HG02840 (cell line): ENCODE results near the gene KAT8.

ENCODE experiments used
- ATAC-seq: cut with Tn5 transposase; IDR thresholded peaks from one replicate; pipeline ENCODE4 v1.9.1; 2021; ENCODE audit warnings: mild to moderate bottlenecking, moderate library complexity, moderate number of reproducible peaks; ENCODE audit not compliant: unreplicated experiment, low FRiP score

Gene KAT8

DNA sequence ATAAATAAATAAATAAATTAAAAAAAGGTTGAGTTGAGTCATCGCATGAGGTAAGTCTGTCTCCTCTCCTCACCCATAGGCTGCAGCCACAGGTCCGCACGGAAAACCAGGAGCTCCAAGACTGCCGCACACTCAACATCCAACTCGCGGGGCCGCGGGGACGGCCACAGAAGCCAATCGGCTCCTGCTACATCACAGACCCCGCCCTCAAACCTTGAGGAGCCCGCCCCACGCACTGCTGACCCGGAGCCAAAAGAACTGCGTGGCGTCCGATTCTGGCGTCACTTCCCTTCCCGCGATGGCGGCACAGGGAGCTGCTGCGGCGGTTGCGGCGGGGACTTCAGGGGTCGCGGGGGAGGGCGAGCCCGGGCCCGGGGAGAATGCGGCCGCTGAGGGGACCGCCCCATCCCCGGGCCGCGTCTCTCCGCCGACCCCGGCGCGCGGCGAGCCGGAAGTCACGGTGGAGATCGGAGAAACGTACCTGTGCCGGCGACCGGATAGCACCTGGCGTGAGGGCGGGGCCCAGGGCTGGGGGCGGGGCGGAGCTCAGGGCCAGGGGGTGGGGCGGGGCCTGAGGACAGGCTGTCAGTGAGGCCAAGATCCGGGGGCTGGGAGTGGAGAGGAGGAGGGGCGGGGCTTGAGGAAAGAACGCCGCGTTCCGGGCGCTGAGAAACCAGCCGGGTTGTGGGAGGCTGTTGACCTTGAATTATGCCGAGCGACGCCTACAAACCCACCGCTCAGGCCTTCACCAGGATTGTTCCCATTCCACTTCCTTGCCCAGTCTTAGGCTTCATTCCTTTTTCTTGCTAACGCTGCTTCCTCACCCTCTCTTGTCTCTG is at the start of gene KAT8:
Gene KAT8, plus strand, starts transcription at position 281 of the 839 bp plus-strand sequence. Its CDS starts 18 bp downstream, at position 299.
- peak; percentile 94 for ATAC-seq

DNA sequence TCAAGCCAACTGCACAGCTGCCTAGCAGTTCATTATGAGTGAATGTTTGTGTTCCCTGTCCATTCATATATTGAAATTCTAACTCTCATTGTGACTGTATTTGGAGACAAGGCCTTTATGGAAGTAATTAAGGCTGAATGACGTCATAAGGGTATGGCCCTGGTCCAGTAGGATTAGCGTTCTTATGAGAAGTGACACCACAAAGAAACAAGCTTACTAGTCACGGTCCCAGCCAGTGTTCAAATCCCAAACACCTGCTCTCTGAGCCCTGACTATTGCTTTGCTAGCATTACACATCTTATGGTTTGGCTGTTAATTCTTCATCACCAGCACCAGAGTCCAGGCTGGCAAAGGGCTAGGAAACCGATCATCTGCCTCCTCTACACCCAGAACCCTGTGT is 45.6 kb upstream of the KAT8 start:
- ATAC-seq = no peak

DNA sequence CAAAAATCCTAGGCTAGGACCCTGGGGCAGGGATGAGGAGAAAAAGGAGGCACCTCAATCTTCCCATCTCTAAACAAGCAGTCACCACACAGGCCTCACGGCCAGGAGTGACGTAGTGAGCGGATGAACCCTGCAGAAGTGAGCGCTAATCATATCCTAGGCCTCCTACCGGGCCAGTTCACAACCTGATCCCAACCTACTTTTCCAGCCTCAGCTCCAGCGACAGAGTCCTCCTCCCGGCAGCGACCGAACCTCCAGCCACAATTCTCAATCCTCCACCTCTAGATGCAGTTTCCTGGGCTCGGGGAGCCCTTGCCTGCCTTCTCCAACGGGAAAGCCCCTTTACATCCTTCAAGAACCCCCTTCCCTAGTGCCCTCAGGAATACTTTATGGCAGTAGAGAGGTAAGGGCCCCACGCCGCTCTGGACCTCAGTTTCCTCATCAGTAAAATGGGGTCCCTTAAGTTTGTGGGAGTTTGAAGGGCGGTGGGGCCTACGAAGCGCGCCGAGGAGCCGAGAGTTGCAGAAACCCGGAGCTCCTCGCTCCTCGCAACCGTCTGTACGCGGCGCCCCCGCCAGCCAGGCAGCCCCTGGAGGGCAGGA is 44.8 kb upstream of the KAT8 start:
- ATAC-seq = no peak

DNA sequence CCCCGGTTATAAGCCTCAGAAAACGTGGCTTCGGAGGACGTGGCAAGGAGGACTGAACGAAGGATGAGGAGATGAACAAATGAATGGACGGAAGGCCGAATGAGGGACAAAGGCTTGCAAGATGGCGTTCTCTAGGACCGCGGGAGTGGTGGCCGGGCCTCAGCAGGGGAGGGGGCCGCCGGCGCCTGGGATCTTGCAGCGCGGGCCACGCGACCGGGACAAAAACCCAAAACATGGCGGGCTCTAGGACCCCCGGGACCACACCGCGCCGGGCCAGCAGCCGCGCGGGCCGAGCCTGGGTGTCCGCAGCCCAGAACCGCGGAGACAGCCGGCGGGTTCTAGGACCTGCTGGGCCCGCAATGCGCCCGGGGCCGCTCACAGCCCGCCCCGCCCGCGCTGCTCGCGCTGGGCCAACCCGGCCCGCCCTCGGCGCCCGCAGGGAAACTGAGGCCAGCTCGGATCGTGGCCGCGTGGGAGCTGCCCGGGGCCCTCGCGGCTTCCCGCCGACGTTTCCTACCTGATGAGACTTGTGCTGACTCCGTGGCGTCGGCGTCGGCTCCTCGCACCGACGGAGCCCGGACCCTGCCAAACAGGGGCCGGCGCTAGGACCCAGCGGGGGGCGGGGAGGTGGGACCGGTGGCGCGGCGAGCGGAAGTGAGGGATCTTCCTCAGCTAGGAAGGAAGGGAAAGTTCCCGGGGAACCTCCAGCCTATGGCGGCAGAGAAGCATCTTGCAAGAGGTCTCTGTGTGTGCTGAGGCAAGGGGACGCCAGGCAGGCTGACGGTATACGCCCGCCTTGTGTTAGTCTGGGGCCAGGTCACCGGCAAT is 44.1 kb upstream of the KAT8 start:
- peak; percentile 61 for ATAC-seq

DNA sequence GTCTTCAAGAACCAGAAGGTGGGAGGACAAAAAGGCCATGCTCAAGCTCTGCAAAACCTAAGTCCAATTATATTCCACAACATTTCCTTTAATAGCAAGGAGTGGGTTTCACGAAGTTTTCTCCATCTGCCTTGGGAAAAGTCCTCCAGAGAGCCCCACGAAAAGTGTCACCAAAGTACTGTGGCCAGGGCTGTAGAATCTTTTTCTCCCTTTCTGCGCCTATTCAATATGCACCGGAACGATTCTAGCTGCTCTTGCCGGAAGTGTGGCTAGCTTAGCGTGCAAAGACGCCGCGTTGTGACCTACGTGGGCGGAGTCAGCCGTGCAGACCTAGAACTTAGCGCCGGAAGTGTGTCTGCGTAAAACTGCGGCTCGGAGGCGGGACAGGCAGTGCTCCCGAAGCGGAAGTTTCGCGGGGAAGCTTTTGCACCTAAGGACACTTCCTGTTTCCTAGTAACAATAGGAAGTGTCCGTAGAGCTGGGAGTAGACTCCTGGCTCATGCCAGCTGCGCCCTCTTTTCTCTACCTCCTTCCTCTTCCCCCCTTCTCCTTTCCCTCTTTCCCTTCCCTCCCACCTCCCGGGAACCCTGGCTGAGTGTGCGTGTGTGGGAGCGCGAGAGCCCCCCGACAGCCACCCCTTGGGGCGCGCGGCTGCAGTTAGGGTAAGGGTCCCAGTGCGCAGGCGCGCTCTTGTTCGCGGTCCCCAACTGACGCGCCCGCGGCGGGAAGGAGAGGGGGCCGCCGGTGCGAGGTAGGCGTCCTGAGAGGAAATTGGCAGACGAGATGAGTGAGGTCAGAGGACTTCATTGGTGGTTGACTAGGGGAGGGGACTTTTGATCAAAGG is 43.3 kb upstream of the KAT8 start, which contains the start of the genes ZNF646 and ZNF668:
Gene ZNF646, plus strand, starts transcription at position 453 of the 844 bp plus-strand sequence. CDS start 1,903 bp downstream, outside the sequence.
Gene ZNF668, minus strand, starts transcription at position 271 of the 844 bp plus-strand sequence. CDS start 9,781 bp downstream, outside the sequence.
- ATAC-seq = peak; percentile 71

DNA sequence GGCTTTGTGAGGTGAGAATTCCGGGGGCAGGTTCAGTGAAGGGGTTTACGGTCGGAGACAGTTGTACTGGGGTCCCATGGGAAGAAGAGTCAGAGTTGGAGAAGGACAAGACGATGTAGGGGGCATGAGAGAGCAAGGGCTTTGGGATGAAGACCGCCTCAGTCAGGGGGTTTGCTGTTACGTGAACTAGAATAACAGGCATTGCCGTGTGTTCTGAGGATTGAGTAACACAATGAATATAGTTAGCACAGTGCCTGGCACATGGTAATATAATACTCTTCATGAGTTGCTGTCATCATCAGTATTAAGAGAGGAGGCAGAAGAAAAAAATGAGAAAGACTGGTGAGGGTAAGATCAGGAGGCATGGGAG is 42.7 kb upstream of the KAT8 start:
- no peak for ATAC-seq

DNA sequence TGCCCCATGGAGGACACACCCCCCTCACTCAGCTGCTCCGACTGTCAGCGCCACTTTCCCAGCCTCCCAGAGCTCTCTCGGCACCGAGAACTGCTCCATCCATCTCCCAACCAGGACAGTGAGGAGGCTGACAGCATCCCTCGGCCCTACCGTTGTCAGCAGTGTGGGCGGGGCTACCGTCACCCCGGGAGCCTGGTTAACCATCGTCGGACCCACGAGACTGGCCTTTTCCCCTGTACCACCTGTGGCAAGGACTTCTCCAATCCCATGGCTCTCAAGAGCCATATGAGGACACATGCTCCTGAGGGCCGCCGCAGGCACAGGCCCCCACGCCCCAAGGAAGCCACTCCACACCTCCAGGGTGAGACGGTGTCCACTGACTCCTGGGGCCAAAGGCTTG is 41.1 kb upstream of the KAT8 start:
- ATAC-seq = no peak

DNA sequence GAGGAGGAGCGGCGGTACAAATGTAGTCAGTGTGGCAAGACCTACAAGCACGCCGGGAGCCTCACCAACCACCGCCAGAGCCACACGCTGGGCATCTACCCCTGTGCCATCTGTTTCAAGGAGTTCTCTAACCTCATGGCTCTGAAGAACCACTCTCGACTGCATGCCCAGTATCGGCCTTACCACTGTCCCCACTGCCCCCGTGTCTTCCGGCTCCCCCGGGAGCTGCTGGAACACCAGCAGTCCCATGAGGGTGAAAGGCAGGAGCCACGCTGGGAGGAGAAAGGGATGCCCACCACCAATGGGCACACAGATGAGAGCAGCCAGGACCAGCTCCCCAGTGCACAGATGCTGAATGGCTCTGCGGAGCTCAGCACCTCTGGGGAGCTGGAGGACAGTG is 40.4 kb upstream of the KAT8 start:
- ATAC-seq = no peak

DNA sequence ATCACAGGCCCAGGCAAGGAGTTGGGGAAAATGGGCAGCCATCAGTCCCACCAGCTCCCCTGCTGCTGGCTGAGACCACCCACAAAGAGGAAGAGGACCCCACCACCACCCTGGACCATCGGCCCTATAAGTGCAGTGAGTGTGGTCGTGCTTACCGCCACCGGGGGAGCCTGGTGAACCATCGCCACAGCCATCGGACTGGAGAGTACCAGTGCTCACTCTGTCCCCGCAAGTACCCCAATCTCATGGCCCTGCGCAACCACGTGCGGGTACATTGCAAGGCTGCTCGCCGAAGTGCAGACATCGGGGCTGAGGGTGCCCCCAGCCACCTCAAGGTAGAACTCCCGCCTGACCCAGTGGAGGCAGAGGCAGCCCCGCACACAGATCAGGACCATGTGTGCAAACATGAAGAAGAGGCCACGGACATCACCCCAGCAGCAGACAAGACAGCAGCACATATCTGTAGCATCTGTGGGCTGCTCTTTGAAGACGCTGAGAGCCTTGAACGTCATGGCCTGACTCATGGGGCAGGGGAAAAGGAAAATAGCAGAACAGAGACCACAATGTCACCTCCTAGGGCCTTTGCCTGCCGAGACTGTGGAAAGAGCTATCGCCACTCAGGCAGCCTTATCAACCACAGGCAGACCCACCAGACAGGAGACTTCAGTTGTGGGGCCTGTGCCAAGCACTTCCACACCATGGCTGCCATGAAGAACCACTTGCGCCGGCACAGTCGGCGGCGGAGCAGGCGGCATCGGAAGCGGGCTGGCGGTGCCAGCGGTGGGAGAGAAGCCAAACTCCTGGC is 39.7 kb upstream of the KAT8 start:
- ATAC-seq = no peak

DNA sequence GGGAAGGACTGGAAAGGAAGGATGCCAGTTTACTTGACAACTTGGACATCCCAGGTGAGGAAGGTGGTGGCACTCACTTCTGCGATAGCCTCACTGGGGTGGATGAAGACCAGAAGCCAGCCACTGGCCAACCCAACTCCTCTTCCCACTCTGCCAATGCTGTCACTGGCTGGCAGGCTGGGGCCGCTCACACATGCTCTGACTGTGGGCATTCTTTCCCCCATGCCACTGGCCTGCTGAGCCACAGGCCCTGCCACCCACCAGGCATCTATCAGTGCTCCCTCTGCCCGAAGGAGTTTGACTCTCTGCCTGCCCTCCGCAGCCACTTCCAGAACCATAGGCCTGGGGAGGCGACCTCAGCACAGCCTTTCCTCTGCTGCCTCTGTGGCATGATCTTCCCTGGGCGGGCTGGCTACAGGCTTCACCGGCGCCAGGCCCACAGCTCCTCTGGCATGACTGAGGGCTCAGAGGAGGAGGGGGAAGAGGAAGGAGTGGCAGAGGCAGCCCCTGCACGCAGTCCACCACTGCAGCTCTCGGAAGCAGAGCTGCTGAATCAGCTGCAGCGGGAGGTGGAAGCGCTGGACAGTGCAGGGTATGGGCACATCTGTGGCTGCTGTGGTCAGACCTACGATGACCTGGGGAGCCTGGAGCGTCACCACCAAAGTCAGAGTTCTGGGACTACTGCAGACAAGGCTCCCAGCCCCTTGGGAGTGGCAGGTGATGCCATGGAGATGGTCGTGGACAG is 38.7 kb upstream of the KAT8 start:
- no peak for ATAC-seq

DNA sequence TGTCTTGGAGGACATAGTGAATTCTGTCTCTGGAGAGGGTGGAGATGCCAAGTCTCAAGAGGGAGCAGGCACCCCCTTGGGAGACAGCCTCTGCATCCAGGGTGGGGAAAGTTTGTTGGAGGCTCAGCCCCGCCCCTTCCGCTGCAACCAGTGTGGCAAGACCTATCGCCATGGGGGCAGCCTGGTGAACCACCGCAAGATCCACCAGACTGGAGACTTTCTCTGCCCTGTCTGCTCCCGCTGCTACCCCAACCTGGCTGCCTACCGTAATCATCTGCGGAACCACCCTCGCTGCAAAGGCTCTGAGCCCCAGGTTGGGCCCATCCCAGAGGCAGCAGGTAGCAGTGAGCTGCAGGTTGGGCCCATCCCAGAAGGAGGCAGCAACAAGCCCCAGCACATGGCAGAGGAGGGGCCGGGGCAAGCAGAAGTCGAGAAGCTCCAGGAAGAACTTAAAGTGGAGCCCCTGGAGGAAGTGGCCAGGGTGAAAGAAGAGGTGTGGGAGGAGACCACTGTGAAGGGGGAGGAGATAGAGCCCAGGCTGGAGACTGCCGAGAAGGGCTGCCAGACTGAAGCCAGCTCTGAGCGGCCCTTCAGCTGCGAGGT is 38.0 kb upstream of the KAT8 start:
- no peak for ATAC-seq

DNA sequence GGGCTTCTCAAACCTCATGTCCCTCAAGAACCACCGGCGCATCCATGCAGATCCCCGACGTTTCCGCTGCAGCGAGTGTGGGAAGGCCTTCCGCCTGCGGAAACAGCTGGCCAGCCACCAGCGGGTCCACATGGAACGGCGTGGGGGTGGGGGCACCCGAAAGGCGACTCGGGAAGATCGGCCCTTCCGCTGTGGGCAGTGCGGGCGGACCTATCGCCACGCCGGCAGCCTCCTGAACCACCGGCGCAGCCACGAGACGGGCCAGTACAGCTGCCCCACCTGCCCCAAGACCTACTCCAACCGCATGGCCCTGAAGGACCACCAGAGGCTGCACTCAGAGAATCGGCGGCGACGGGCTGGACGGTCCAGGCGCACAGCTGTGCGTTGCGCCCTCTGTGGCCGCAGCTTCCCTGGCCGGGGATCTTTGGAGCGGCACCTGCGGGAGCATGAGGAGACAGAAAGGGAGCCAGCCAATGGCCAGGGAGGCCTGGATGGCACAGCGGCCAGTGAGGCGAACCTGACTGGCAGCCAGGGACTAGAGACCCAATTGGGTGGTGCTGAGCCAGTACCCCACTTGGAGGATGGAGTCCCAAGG is 37.3 kb upstream of the KAT8 start:
- no peak for ATAC-seq

DNA sequence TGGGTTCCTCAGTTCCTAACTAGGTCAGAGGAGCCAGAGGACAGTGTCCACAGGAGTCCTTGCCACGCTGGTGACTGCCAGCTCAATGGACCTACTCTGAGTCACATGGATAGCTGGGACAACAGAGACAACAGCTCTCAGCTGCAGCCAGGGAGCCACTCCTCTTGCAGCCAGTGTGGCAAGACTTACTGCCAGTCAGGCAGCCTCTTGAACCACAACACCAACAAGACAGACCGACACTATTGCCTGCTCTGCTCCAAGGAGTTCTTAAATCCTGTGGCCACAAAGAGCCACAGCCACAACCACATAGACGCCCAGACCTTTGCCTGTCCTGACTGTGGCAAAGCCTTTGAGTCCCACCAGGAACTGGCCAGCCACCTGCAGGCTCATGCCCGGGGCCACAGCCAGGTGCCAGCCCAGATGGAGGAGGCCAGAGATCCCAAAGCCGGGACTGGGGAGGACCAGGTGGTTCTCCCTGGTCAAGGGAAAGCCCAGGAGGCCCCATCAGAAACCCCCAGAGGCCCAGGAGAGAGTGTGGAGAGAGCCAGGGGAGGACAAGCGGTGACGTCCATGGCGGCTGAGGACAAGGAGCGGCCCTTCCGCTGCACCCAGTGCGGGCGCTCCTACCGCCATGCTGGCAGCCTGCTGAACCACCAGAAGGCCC is 36.6 kb upstream of the KAT8 start:
- ATAC-seq = no peak

DNA sequence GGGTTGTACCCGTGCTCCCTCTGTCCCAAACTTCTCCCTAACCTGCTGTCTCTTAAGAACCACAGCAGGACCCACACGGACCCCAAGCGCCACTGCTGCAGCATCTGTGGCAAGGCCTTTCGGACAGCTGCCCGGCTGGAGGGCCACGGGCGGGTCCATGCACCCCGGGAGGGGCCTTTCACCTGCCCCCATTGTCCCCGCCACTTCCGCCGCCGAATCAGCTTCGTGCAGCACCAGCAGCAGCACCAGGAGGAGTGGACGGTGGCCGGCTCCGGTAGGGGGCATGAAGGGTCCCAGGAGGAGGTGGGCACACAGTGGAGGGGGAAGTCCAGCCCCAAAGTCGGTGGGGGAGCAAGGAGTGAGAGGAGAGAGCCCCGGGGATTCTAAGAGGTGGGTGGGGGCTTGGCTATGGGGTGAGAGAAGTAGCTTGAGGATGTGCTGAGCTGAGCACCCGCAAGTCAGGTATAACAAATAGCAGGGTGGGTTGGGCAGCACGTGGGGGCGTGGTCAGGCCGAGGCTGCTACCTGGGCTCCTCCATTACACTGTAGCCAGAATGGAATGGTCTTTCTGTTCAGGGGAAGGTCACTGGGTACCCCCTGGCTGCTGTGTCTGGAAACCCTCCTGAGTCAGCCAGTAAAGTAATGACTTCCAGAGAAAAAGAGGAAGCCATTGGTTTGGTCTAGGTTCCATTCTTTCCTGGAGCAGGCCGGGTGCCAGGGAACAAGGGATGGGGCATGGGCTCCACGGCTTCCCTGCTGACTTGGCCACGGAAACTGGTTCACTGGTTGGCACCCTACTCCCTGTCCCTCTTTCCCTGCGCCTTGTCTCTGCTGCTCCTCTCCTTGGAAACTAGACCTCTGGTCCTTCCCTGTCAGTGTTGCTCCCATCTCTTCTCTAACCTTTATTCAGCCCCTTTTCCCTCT is 35.8 kb upstream of the KAT8 start:
- no peak for ATAC-seq

DNA sequence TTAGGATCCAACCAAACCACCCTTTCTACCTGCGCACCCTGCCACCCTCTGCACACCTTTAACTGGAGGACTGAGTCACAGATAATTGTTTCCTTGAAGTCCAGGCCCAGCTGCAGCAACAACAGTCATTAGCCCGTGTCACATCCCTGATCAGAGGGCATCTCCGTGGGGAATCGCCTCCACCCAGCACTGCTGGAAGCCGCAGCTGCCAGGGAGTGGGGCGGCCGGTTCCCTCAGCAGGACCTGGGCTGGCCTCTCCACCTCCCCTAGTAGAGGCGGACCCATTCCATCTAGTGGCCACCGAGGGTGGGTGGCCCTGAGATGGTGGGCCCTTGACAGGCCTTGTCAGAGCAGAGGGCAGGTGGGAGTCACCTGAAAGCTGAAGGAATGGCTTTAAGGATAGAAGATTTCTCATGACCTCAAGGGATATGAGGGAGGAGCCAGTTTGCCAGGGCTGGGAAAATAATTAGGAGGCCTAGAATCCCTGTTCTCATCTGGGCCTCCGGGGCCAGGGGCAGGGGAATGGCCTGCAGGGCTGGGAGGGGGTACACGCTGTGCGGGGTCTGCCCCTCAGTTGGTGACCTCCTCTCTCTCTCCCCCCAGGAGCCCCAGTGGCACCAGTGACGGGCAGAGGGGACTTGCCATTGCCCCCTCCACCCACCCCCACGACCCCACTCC is 35.0 kb upstream of the KAT8 start:
- ATAC-seq = no peak

DNA sequence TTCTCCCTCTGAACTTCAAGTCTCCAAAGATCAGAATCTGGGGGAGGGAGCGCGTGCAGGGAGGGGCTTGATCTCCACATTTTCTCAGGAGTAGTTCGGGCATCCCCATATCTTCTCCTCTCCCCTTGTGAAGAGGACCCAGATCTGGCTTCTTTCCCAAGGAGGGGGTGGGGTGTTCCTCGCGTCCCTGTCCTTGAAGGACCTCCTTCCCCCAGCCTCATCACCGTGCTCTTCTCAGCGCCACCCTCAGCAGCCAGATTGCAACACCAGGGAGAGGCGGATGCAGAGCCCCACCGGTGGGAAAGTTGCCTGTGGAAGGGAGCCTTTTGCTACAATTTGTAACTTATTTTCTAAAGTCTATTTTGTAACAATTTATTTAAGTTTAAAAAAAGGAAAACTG is 34.4 kb upstream of the KAT8 start:
- no peak for ATAC-seq
